Kidney (tissue), 14 donors: ENCODE measurements around the gene CHAC1. TPM values are rescaled to one million over a fixed set of nuclear protein-coding genes. Genes with fewer than 3 reads are reported as not detected.
"Not testable (repeated sequence)": the region's sequence is repeated elsewhere in the genome, so short reads cannot be mapped to it uniquely, and the experiment has no call there.

Experiments used
- DNase-seq, 5 donors: peaks; one replicate each; pipeline ENCODE4 v3.0.0-alpha.2; 2013 to 2020
- FAIRE-seq: peaks from 2 replicates; lab custom pipeline; 2012; peaks lifted over from hg19 to GRCh38; lab: Jason Lieb, UNC
- H3K27ac ChIP-seq, 2 donors: one replicate each; pipeline ENCODE4 v1.7.0; 2013; ENCODE audit warnings: low read depth in 2 of 2, low read length in 2 of 2, inconsistent platforms in 1 of 2
- H3K27me3 ChIP-seq: one replicate; pipeline ENCODE4 v1.7.1; 2013; ENCODE audit warnings: low read length, inconsistent platforms; ENCODE audit not compliant: control insufficient read depth, insufficient read depth
- H3K36me3 ChIP-seq, 3 donors: one replicate each; pipeline versions ENCODE4 v1.7.0 to v1.7.1; 2013; ENCODE audit warnings: low read length in 3 of 3, control low read depth in 1 of 3, inconsistent platforms in 1 of 3; ENCODE audit not compliant: insufficient read depth in 3 of 3, control insufficient read depth in 2 of 3
- H3K4me1 ChIP-seq, 3 donors: one replicate each; pipeline versions ENCODE4 v1.7.0 to v1.7.1; 2013; ENCODE audit warnings: low read length in 3 of 3, inconsistent platforms in 1 of 3, low read depth in 1 of 3; ENCODE audit not compliant: control insufficient read depth in 2 of 3, insufficient read depth in 2 of 3
- H3K4me3 ChIP-seq, 3 donors: one replicate each; pipeline versions ENCODE4 v1.7.0 to v1.8.1; 2013; ENCODE audit warnings: low read length in 3 of 3, control low read depth in 1 of 3, inconsistent platforms in 1 of 3
- H3K9ac ChIP-seq, 3 donors: one replicate each; pipeline versions ENCODE4 v1.7.0 to v1.7.1; 2013; ENCODE audit warnings: low read length in 3 of 3, control low read depth in 1 of 3, inconsistent platforms in 1 of 3
- H3K9me3 ChIP-seq, 3 donors: one replicate each; pipeline versions ENCODE4 v1.7.0 to v1.7.1; 2013; ENCODE audit warnings: low read length in 3 of 3, control low read depth in 1 of 3, inconsistent platforms in 1 of 3; ENCODE audit not compliant: control insufficient read depth in 2 of 3, insufficient read depth in 1 of 3
- intact Hi-C: fragments of 100-400 bp; cut with DNase I; formaldehyde crosslinking; loops from one replicate; pipeline ENCODE4 v1.11.1; 2022
- polyA plus RNA-seq: library from polyadenylated mRNA; stranded (reverse); fragments of 350-450 nt; fragmentation: Illumina TruSeq; extraction: RNeasy Lipid Tissue Mini Kit (QIAGEN cat#74804); gene quantifications from one replicate; pipeline ENCODE4 v1.2.3, GENCODE V29; 2014; ENCODE audit warnings: low read depth, low replicate concordance; ENCODE audit not compliant: insufficient read depth
- total RNA-seq: library from RNA; stranded (reverse); fragmentation: NEBNext Ultra II Directional; extraction: Animal tissue kit (Norgen Biotek cat#: 25700); gene quantifications from one replicate; pipeline ENCODE4 v1.2.1, GENCODE V29; 2021
- TF ChIP-seq, protein P1 (sequence below): IDR thresholded peaks from 3 replicates; pipeline ENCODE4 v1.5.1; 2012; ENCODE audit warnings: mild to moderate bottlenecking, moderate library complexity, borderline replicate concordance; ENCODE audit not compliant: insufficient read depth; ENCODE audit errors: extremely low read depth
- donor health status: control.
- donor health status: control.
- donor health status: control.
- donor health status: control.
- donor health status: control.
- donor health status: DM: yes; HTN: yes; CAD: no.
- donor health status: Normal renal cell carcinoma (clear cell type).

Gene CHAC1
- total and polyA plus RNA-seq, 2 donors from 2014 or later, result 4.7 to 21.1 TPM

DNA sequence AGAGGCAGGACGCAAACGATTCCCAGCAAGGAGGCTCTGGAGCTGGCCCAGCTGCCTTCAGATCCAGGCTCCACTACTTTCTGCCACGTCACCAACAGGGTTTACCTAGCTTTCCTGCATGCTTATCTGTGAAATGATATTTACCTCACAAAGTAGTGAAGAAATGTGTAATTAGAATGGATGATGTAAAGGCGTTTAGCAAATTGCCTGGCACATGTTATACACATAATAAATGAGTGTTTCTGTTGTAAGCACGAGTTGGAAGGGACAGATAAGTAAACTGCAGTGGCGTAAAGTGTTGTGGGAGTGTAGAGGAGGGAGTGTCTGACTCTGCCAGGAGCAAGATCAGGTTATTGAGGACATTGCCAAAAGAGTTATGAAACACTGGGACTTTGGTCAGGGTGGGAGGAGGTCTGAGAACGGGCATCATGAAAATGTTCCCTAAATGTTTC lies 3.5 kb upstream of the CHAC1 start:
- FAIRE-seq, result no peak
- DNase-seq, result no peak
- TF ChIP-seq, protein P1, sequence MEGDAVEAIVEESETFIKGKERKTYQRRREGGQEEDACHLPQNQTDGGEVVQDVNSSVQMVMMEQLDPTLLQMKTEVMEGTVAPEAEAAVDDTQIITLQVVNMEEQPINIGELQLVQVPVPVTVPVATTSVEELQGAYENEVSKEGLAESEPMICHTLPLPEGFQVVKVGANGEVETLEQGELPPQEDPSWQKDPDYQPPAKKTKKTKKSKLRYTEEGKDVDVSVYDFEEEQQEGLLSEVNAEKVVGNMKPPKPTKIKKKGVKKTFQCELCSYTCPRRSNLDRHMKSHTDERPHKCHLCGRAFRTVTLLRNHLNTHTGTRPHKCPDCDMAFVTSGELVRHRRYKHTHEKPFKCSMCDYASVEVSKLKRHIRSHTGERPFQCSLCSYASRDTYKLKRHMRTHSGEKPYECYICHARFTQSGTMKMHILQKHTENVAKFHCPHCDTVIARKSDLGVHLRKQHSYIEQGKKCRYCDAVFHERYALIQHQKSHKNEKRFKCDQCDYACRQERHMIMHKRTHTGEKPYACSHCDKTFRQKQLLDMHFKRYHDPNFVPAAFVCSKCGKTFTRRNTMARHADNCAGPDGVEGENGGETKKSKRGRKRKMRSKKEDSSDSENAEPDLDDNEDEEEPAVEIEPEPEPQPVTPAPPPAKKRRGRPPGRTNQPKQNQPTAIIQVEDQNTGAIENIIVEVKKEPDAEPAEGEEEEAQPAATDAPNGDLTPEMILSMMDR, result no peak
- no peaks in the 10 kb centered on the region for H3K9me3 ChIP-seq
- no peak overlapping the region for H3K9ac ChIP-seq
- H3K4me3 ChIP-seq, result no peak overlapping the region
- no peak overlapping the region for H3K27ac ChIP-seq
- H3K4me1 ChIP-seq, result peaks cover 0 to 5% (median 4%) of the 10 kb centered on the region in 3 donors
- no peaks in the 10 kb centered on the region for H3K36me3 ChIP-seq
- H3K27me3 ChIP-seq, result peaks cover 2% of the 10 kb centered on the region
- intact Hi-C loops, result no loop called here

DNA sequence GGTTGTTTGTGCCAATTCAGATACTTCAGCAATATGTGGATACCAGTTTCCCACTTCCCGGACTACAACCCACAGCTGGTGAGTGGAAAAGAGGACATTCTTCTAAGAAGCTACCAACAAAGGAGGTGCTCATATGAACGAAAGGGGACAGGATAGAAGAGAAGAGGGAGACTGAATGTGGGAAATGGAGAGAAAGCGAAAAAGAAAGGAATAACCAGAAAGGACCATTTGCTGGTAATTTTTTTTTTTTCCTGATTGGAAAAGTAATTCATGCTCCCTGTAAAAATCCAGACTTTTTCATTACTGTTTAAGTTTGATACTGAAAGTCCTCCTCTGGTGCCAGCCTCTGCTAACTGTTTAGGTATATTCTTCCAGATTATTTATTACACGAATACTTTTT lies 1.5 kb upstream of the CHAC1 start:
- TF ChIP-seq, protein P1, result no peak
- H3K27ac ChIP-seq, result no peak overlapping the region
- no peak overlapping the region for H3K4me3 ChIP-seq
- DNase-seq, result no peak
- intact Hi-C loops, result no loop called here
- no peaks in the 10 kb centered on the region for H3K9me3 ChIP-seq
- FAIRE-seq, result no peak
- H3K27me3 ChIP-seq, result peaks cover 2% of the 10 kb centered on the region
- no peak overlapping the region for H3K9ac ChIP-seq
- H3K36me3 ChIP-seq, result no peaks in the 10 kb centered on the region
- peaks cover 0 to 5% (median 4%) of the 10 kb centered on the region in 3 donors for H3K4me1 ChIP-seq

DNA sequence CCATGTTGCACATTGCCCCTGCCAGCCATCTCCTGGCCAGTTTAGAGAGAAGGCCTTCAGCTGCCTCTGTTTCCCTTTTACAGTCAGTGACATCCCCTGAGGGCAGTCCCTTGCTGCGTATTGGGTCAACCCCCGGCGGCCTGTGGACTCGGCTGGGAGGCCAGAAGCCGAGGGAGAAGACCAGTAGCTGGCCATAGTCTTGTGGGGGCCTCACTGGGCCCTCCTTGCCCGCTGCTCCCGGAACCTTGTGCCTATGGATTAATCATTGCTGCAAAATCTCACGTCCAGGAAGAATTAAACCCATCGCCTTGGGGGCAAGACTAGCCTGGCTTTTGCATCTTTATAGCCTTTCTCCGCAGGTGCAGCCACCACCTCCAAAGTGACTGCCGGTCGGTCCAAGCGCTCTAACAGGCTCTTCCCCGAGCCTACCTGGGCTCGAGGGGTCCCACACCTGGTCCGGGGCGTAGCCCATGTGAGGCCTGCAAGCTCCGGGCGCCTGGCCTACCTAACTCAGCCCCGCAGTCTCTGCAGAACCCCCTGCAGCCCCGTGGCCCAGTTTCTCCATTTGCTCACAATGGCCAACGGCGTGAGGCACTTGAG lies 870 bp upstream of the CHAC1 start:
- no peak for FAIRE-seq
- peak overlapping the region; percentile 43 to 81 (median 78) for H3K4me3 ChIP-seq
- H3K27ac ChIP-seq, result peak overlapping the region; percentile 20 to 78
- H3K4me1 ChIP-seq, result peaks cover 0 to 8% (median 4%) of the 10 kb centered on the region in 3 donors
- H3K9ac ChIP-seq, result peak overlapping the region; percentile 5 to 82 (median 8)
- H3K36me3 ChIP-seq, result no peaks in the 10 kb centered on the region
- no peaks in the 10 kb centered on the region for H3K9me3 ChIP-seq
- peaks cover 2% of the 10 kb centered on the region for H3K27me3 ChIP-seq
- intact Hi-C loops, result no loop called here
- TF ChIP-seq, protein P1, result no peak
- peak in 2 of 5 donors; percentile 47 to 73 for DNase-seq

DNA sequence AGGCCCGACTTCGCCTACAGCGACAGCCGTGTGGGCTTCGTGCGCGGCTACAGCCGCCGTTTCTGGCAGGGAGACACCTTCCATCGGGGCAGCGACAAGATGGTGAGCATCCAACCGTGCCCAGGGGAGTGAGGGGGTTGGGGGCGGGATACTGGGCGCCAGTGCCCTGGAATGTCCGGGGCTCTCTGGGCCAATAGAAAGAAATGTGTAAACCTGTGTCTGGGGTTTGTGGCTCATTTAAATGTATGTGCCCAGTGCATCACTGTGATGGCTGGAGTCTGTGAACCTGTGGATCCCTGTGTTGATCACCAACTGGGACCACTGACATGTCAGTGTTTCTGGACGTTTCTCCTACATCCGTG lies 423 bp downstream of the CHAC1 start:
- peak overlapping the region; percentile 61 to 82 (median 81) for H3K4me3 ChIP-seq
- H3K27me3 ChIP-seq, result peaks cover 2% of the 10 kb centered on the region
- H3K27ac ChIP-seq, result no peak overlapping the region
- intact Hi-C loops, result no loop called here
- peak overlapping the region; percentile 4 to 72 (median 51) for H3K9ac ChIP-seq
- DNase-seq, result peak in 3 of 5 donors; percentile 58 to 67 (median 64)
- no peaks in the 10 kb centered on the region for H3K36me3 ChIP-seq
- H3K9me3 ChIP-seq, result no peaks in the 10 kb centered on the region
- peaks cover 0 to 13% (median 4%) of the 10 kb centered on the region in 3 donors for H3K4me1 ChIP-seq
- no peak for FAIRE-seq
- TF ChIP-seq, protein P1, result no peak

DNA sequence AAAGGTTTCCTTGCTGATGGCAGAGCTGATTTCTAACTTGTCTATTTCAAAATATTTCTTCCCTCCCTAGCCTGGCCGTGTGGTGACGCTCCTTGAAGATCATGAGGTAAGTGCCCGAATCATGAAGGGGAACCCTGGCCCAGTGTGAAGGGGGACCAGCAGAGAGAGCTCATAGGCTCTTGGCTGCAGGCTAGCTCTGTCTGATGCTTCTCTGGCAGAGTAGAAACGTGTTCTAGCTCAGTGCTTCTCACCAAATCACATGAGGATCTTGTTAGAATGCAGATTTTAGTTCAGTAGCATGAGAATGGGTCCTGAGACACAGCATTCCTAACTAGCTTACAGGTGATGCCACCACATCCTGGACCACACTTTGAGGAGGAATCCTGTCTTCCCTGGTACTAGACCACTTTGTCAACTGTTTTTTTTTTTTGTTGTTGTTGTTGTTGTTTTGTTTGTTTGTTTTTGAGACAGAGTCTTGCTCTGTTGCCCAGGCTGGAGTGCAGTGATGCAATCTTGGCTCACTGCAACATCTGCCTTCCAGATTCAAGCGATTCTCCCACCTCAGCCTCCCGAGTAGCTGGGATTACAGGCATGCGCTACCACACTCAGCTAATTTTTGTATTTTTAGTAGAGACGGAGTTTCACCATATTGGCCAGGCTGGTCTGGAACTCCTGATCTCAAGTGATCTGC lies 1.0 kb downstream of the CHAC1 start:
- intact Hi-C loops, result not testable (repeated sequence)

More for the DNA sequence above, 1.0 kb downstream of the CHAC1 start:
- not testable (repeated sequence) for H3K9me3 ChIP-seq, H3K27ac ChIP-seq, FAIRE-seq, H3K36me3 ChIP-seq, H3K27me3 ChIP-seq
- peak in 1 of 5 donors; percentile 28 for DNase-seq
- peaks cover 0 to 13% (median 4%) of the 10 kb centered on the region in 3 donors for H3K4me1 ChIP-seq
- peak overlapping the region in 1 of 3 donors; percentile 81 for H3K4me3 ChIP-seq
- H3K9ac ChIP-seq, result peak overlapping the region in 1 of 3 donors; percentile 51
